Measurements from ENCODE around the gene SEPTIN10. TPM values are rescaled to one million over a fixed set of nuclear protein-coding genes. Genes with fewer than 3 reads are reported as not detected.

The SEPTIN10 gene
- total and polyA plus RNA-seq, 2 donors (not counting 1 experiment from before 2014, with no cell fraction given), result 90.3 to 99.4 TPM

DNA sequence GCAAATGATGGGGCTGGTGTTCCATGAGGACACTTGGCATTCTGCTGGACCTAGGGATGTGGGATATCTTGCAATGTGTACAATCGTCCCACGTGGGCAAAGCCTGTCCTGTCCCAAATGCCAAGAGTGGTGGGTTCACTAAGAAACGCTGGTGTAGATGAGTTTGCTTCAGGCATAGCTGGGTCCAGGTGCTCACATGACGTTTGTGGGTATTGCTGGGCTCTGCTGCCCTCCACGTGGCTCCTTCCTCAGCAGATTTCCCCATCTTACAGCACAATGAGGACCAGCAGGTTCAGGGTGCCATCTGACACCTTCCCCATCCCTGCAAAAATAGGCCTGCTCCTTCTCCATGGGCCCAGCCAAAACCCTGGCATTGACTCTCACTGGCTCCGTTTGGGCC is 105.9 kb downstream of the SEPTIN10 start:
- H3K4me1 ChIP-seq (ENCODE audit: control insufficient read depth, extremely low read depth, insufficient read depth, low read length), result peaks cover 2% of the 10 kb centered on the region
- no peak overlapping the region for H3K27ac ChIP-seq (ENCODE audit: insufficient read depth, low read length)
- no peak overlapping the region for H3K9ac ChIP-seq (ENCODE audit: insufficient read depth, low read length)
- no peak for DNase-seq (ENCODE audit: low read depth in 2 of 2)
- H3K4me2 ChIP-seq (ENCODE audit: extremely low read depth, insufficient read depth, low read length), result no peak overlapping the region
- H4K20me1 ChIP-seq (ENCODE audit: control insufficient read depth, extremely low read depth, insufficient read depth, low read length), result no peaks in the 10 kb centered on the region
- no peak overlapping the region for H2AFZ ChIP-seq (ENCODE audit: low read length)
- no peak overlapping the region for H3K4me3 ChIP-seq (replicated peaks in 1 of 4; ENCODE audit: control extremely low read depth in 1 of 4, insufficient read depth in 1 of 4, low read depth in 3 of 4, low read length in 4 of 4)
- TF ChIP-seq, protein P1, sequence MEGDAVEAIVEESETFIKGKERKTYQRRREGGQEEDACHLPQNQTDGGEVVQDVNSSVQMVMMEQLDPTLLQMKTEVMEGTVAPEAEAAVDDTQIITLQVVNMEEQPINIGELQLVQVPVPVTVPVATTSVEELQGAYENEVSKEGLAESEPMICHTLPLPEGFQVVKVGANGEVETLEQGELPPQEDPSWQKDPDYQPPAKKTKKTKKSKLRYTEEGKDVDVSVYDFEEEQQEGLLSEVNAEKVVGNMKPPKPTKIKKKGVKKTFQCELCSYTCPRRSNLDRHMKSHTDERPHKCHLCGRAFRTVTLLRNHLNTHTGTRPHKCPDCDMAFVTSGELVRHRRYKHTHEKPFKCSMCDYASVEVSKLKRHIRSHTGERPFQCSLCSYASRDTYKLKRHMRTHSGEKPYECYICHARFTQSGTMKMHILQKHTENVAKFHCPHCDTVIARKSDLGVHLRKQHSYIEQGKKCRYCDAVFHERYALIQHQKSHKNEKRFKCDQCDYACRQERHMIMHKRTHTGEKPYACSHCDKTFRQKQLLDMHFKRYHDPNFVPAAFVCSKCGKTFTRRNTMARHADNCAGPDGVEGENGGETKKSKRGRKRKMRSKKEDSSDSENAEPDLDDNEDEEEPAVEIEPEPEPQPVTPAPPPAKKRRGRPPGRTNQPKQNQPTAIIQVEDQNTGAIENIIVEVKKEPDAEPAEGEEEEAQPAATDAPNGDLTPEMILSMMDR (conservative IDR thresholded peaks at IDR 0.05 in 1 of 2, IDR thresholded peaks at IDR 0.05 in 1 of 2; ENCODE audit: low read depth in 1 of 2, low read length in 2 of 2), result no peak
- no peak for TF ChIP-seq EZH2 (IDR thresholded peaks at IDR 0.05; ENCODE audit: low read length, missing control alignments)
- H3K27me3 ChIP-seq (ENCODE audit: control insufficient read depth, insufficient read depth, low read length), result no peaks in the 10 kb centered on the region
- no peaks in the 10 kb centered on the region for H3K9me3 ChIP-seq (ENCODE audit: control insufficient read depth, insufficient read depth, low read depth, low read length)
- no peaks in the 10 kb centered on the region for H3K36me3 ChIP-seq (ENCODE audit: control insufficient read depth, insufficient read depth, low read length)
- H3K79me2 ChIP-seq (ENCODE audit: control insufficient read depth, insufficient read depth, low read length), result no peaks in the 10 kb centered on the region

DNA sequence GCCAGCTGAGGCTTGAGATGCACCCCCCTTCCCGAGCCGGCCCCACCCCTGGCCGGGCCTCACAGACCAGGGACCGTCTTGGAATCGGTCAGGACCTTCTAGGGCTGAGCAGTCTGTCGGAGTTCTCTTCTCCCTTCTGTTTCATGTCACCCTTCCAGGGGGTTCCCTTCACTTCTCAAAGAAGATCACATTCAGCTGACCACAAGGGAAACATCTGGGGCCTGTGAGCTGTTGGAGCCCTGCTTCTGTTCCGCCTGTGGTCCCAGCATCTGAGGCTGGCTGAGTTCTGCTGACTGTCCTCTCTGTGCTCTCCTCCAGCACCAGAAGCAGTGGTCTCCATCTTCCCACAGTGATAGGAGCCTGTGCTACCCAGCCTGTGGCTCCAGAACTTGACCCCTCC is 106.5 kb downstream of the SEPTIN10 start:
- no peak for TF ChIP-seq EZH2 (IDR thresholded peaks at IDR 0.05; ENCODE audit: low read length, missing control alignments)
- TF ChIP-seq, protein P1 (conservative IDR thresholded peaks at IDR 0.05 in 1 of 2, IDR thresholded peaks at IDR 0.05 in 1 of 2; ENCODE audit: low read depth in 1 of 2, low read length in 2 of 2), result no peak
- Histone ChIP-seq H3K9ac (ENCODE audit: insufficient read depth, low read length) (no peak overlapping the region), H3K9me3 (ENCODE audit: control insufficient read depth, insufficient read depth, low read depth, low read length) (no peaks in the 10 kb centered on the region), H3K4me3 (replicated peaks in 1 of 4; ENCODE audit: control extremely low read depth in 1 of 4, insufficient read depth in 1 of 4, low read depth in 3 of 4, low read length in 4 of 4) (no peak overlapping the region), H2AFZ (ENCODE audit: low read length) (no peak overlapping the region), H3K27ac (ENCODE audit: insufficient read depth, low read length) (no peak overlapping the region), H3K4me1 (ENCODE audit: control insufficient read depth, extremely low read depth, insufficient read depth, low read length) (peaks cover 2% of the 10 kb centered on the region), H3K27me3 (ENCODE audit: control insufficient read depth, insufficient read depth, low read length) (no peaks in the 10 kb centered on the region), H3K79me2 (ENCODE audit: control insufficient read depth, insufficient read depth, low read length) (no peaks in the 10 kb centered on the region), H3K36me3 (ENCODE audit: control insufficient read depth, insufficient read depth, low read length) (no peaks in the 10 kb centered on the region), H4K20me1 (ENCODE audit: control insufficient read depth, extremely low read depth, insufficient read depth, low read length) (no peaks in the 10 kb centered on the region), H3K4me2 (ENCODE audit: extremely low read depth, insufficient read depth, low read length) (no peak overlapping the region)
- no peak for DNase-seq (ENCODE audit: low read depth in 2 of 2)

DNA sequence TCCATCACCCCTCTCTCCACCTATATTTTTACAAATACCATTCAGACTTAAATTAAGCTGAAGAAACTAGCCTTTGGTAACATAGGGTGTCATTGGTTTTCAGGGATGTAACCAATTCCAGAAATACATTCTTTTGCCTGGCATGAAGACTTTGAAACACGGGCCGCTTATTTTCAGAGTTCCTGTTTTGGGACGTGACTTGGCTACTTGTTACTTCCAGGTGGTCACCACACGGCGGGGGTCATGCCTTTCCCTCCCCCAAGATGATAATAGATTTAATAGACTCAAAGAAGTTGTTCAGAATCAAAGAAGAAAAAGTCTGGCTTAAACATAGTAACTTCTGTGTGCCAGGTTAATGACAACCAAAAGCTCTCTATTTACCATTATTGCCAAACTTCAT is 110.6 kb downstream of the SEPTIN10 start:
- H3K4me2 ChIP-seq (ENCODE audit: extremely low read depth, insufficient read depth, low read length), result no peak overlapping the region
- H3K4me3 ChIP-seq (replicated peaks in 1 of 4; ENCODE audit: control extremely low read depth in 1 of 4, insufficient read depth in 1 of 4, low read depth in 3 of 4, low read length in 4 of 4), result no peak overlapping the region
- peaks cover 4% of the 10 kb centered on the region for H3K4me1 ChIP-seq (ENCODE audit: control insufficient read depth, extremely low read depth, insufficient read depth, low read length)
- H4K20me1 ChIP-seq (ENCODE audit: control insufficient read depth, extremely low read depth, insufficient read depth, low read length), result no peaks in the 10 kb centered on the region
- no peak overlapping the region for H3K9ac ChIP-seq (ENCODE audit: insufficient read depth, low read length)
- no peak overlapping the region for H3K27ac ChIP-seq (ENCODE audit: insufficient read depth, low read length)
- no peaks in the 10 kb centered on the region for H3K79me2 ChIP-seq (ENCODE audit: control insufficient read depth, insufficient read depth, low read length)
- H3K36me3 ChIP-seq (ENCODE audit: control insufficient read depth, insufficient read depth, low read length), result peaks cover 2% of the 10 kb centered on the region
- no peak overlapping the region for H2AFZ ChIP-seq (ENCODE audit: low read length)
- no peaks in the 10 kb centered on the region for H3K9me3 ChIP-seq (ENCODE audit: control insufficient read depth, insufficient read depth, low read depth, low read length)
- TF ChIP-seq EZH2 (IDR thresholded peaks at IDR 0.05; ENCODE audit: low read length, missing control alignments), result no peak
- TF ChIP-seq, protein P1 (conservative IDR thresholded peaks at IDR 0.05 in 1 of 2, IDR thresholded peaks at IDR 0.05 in 1 of 2; ENCODE audit: low read depth in 1 of 2, low read length in 2 of 2), result no peak
- H3K27me3 ChIP-seq (ENCODE audit: control insufficient read depth, insufficient read depth, low read length), result no peaks in the 10 kb centered on the region
- DNase-seq (ENCODE audit: low read depth in 2 of 2), result no peak
